Parathyroid adenoma (tissue), 2 donors: ENCODE data around the gene IL17B.
"Not testable (repeated sequence)": the region's sequence is repeated elsewhere in the genome, so short reads cannot be mapped to it uniquely, and the experiment has no call there.

Source experiments
- H2AFZ ChIP-seq: fragments of 300-600 bp; sonication (generic); one replicate; pipeline ENCODE4 v1.7.0; 2017; ENCODE audit warnings: antibody characterized with exemption, mild to moderate bottlenecking
- H3K27ac ChIP-seq: fragments of 300-600 bp; sonication (generic); one replicate; pipeline ENCODE4 v1.7.0; 2017
- H3K27me3 ChIP-seq: fragments of 300-600 bp; sonication (generic); one replicate; pipeline ENCODE4 v1.7.0; 2017; ENCODE audit warnings: low read length; ENCODE audit not compliant: control insufficient read depth, insufficient read depth
- H3K36me3 ChIP-seq: fragments of 300-600 bp; sonication (generic); one replicate; pipeline ENCODE4 v1.7.0; 2017; ENCODE audit warnings: low read length; ENCODE audit not compliant: control insufficient read depth, insufficient read depth
- H3K4me1 ChIP-seq: fragments of 300-600 bp; sonication (generic); one replicate; pipeline ENCODE4 v1.7.0; 2017; ENCODE audit warnings: control low read depth
- H3K4me2 ChIP-seq: fragments of 300-600 bp; sonication (generic); one replicate; pipeline ENCODE4 v1.7.0; 2017; ENCODE audit warnings: low read length
- H3K4me3 ChIP-seq: fragments of 300-600 bp; sonication (generic); one replicate; pipeline ENCODE4 v1.7.0; 2017; ENCODE audit warnings: low read depth, low read length
- H3K79me2 ChIP-seq: fragments of 300-600 bp; sonication (generic); one replicate; pipeline ENCODE4 v1.7.0; 2017; ENCODE audit warnings: control low read depth
- H3K9ac ChIP-seq: fragments of 300-600 bp; sonication (generic); one replicate; pipeline ENCODE4 v1.7.0; 2017; ENCODE audit warnings: mild to moderate bottlenecking
- H3K9me3 ChIP-seq: fragments of 300-600 bp; sonication (generic); one replicate; pipeline ENCODE4 v1.7.0; 2017; ENCODE audit warnings: low read length; ENCODE audit not compliant: control insufficient read depth
- TF ChIP-seq, protein P1 (sequence below): fragments of 300-600 bp; sonication (generic); IDR thresholded peaks from one replicate; pipeline ENCODE4 v1.7.0; 2017; ENCODE audit warnings: antibody characterized with exemption, mild to moderate bottlenecking
- donor health status: primary hyperparathyroidism.

The IL17B gene

DNA sequence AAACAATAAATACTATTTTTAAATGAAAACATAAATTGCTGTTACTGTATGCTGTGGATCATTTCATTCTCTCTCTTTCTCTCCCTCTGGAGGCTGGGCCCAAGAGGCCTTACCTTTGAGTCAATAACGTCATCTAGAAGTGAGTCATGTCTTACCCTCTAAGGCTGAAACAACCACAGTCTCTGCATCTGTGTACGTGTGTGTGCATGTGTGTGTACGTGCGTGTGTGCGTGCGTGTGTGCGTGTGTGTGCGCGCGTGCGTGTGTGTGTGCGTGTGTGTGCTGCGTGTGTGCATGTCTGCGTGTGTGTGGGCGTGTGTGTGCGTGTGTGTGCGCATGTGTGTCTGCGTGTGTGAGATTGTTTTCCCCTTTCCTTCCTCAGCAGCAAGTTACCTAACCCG, 13.6 kb upstream of the IL17B start:
- no peak overlapping the region for H3K4me3 ChIP-seq
- no peaks in the 10 kb centered on the region for H3K36me3 ChIP-seq
- no peaks in the 10 kb centered on the region for H3K27me3 ChIP-seq
- no peaks in the 10 kb centered on the region for H3K79me2 ChIP-seq
- no peak overlapping the region for H2AFZ ChIP-seq
- TF ChIP-seq, protein P1, sequence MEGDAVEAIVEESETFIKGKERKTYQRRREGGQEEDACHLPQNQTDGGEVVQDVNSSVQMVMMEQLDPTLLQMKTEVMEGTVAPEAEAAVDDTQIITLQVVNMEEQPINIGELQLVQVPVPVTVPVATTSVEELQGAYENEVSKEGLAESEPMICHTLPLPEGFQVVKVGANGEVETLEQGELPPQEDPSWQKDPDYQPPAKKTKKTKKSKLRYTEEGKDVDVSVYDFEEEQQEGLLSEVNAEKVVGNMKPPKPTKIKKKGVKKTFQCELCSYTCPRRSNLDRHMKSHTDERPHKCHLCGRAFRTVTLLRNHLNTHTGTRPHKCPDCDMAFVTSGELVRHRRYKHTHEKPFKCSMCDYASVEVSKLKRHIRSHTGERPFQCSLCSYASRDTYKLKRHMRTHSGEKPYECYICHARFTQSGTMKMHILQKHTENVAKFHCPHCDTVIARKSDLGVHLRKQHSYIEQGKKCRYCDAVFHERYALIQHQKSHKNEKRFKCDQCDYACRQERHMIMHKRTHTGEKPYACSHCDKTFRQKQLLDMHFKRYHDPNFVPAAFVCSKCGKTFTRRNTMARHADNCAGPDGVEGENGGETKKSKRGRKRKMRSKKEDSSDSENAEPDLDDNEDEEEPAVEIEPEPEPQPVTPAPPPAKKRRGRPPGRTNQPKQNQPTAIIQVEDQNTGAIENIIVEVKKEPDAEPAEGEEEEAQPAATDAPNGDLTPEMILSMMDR, result no peak
- no peak overlapping the region for H3K9ac ChIP-seq
- no peak overlapping the region for H3K27ac ChIP-seq
- no peaks in the 10 kb centered on the region for H3K4me1 ChIP-seq
- no peaks in the 10 kb centered on the region for H3K9me3 ChIP-seq
- no peak overlapping the region for H3K4me2 ChIP-seq

DNA sequence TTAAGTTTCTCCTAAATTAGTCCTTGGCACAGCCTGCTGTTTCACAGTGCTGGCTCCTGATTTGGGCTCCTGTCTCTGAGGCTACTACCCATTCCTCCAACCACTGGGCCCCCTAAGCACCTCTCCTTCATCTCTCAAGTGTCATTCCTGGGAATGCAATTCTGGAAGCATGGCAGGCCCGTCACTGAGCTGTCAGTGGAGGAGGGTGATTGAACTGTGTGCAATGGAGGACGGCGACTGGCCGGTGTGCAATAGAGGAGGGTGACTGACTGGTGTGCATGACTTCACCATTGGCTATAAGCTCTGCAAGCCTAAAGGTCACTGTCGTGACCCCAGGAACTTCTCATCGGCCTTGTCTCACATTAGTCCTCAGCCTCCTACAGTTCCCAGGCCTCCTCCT, 12.4 kb upstream of the IL17B start:
- Histone ChIP-seq H3K4me2 (no peak overlapping the region), H3K4me1 (no peaks in the 10 kb centered on the region), H2AFZ (no peak overlapping the region), H3K4me3 (no peak overlapping the region), H3K79me2 (no peaks in the 10 kb centered on the region), H3K36me3 (no peaks in the 10 kb centered on the region), H3K9ac (no peak overlapping the region), H3K9me3 (no peaks in the 10 kb centered on the region), H3K27ac (no peak overlapping the region), H3K27me3 (no peaks in the 10 kb centered on the region)
- TF ChIP-seq, protein P1, result no peak

DNA sequence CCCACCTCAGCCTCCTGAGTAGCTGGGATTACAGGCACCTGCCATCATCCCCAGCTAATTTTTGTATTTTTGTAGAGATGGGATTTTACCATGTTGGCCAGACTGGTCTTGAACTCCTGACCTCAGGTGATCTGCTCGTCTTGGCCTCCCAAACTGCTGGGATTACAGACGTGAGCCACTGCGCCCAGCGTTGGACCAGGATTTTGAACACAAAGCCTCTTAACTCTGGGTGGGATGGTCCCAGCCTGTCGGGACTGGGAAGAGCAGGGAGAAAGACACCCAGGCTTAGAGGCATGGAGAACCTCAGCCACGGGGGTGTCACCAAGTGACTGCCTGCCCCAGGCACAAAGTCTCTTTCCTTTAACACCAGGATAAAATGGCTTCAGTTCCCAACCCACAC, 12.0 kb upstream of the IL17B start:
- not testable (repeated sequence) for H3K4me1 ChIP-seq, H3K79me2 ChIP-seq, H3K27me3 ChIP-seq, H3K9me3 ChIP-seq, H3K4me3 ChIP-seq, H3K9ac ChIP-seq, H3K27ac ChIP-seq, H3K4me2 ChIP-seq, H2AFZ ChIP-seq, H3K36me3 ChIP-seq

DNA sequence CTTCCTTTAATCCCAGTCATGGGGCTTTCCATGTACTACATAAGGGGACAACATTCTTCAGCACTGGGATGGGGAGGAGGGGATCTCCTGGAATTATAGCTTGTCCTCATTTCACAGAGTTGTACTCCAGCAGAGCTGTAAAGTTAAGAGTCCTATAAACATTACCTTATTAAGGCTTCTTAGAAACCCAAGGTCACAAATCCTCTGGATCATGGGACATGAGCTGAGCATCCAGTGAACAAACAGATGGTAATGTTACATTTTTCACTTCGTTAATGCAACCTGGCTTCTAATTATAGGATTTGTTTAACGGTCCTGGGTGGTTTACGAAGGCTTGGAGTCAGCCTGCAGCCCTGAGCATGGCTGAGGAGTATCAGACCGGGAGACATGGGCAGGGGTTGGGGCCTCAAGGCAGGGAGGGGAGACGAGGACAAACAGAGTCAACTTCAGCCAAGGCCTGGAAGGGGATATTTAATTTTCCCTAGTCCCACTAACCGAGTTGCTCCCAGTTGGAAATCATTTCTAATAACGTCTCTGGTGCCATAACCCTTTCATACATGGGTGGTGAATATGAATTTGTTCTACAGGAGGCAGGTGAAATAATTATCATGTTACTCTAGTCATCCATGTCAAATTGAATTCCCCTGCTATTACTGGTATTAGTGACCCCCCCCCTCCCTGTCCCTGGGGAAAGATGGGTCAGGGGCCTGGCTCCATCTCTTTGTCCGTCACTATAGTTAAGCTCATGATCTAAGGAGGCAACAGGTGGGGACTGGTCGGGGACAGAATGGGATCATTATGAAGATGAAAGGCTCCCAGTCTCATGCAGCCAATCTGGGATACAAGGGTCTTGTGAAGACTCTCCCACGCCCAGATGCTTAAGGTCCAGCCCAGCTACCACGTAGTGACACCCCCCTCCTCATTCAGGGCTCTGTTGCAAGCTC, 10.7 kb upstream of the IL17B start:
- H3K9ac ChIP-seq, result no peak overlapping the region
- H3K79me2 ChIP-seq, result no peaks in the 10 kb centered on the region
- H3K4me1 ChIP-seq, result no peaks in the 10 kb centered on the region
- H3K27ac ChIP-seq, result no peak overlapping the region
- H3K36me3 ChIP-seq, result no peaks in the 10 kb centered on the region
- H3K4me3 ChIP-seq, result no peak overlapping the region
- TF ChIP-seq, protein P1, result no peak
- H2AFZ ChIP-seq, result no peak overlapping the region
- no peaks in the 10 kb centered on the region for H3K9me3 ChIP-seq
- no peak overlapping the region for H3K4me2 ChIP-seq
- H3K27me3 ChIP-seq, result no peaks in the 10 kb centered on the region

DNA sequence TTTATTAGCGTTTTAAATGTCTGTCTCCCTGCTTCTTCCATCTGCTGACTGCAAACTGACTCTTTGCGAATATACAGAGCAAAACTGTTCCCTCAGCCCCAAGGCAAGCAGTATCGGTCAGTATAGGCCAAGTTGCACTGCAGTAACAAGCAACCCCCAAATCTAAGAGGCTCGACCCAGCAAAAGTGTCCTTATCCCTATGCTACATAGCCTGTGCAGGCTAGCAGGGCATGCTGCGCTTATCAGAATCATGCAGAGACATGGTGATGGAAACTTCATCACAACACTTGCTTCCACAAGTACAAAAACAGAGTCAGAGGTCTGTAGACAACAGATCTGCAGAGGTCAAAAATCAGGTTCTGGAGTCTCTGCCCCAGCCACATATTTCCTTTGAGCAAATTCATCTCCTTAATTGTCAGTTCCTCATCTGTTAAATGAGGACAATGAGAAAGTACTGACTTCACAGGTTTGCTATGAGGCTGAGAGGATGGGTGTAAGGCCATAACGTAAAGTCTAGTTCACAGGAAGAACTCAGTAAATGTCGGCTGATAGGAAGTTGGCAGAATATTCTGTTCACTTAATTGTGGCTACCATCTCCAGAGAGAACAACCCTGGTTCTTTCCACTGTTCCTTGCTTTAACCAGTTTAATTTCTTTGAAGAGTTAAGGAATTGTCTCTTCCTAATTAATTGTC, 9.6 kb upstream of the IL17B start:
- Histone ChIP-seq H3K4me1 (no peaks in the 10 kb centered on the region), H2AFZ (no peak overlapping the region), H3K79me2 (no peaks in the 10 kb centered on the region), H3K27me3 (no peaks in the 10 kb centered on the region), H3K4me2 (no peak overlapping the region), H3K36me3 (no peaks in the 10 kb centered on the region), H3K4me3 (no peak overlapping the region), H3K9ac (no peak overlapping the region), H3K9me3 (no peaks in the 10 kb centered on the region), H3K27ac (no peak overlapping the region)
- TF ChIP-seq, protein P1, result no peak
